GM19372 (cell line): ENCODE data around the gene RBMS3.
"Not testable (repeated sequence)": the region's sequence is repeated elsewhere in the genome, so short reads cannot be mapped to it uniquely, and the experiment has no call there.

ENCODE experiments used
- ATAC-seq: cut with Tn5 transposase; IDR thresholded peaks from one replicate; pipeline ENCODE4 v1.9.1; 2021; ENCODE audit warnings: mild to moderate bottlenecking, low read depth, moderate library complexity; ENCODE audit not compliant: unreplicated experiment

RBMS3 gene

DNA sequence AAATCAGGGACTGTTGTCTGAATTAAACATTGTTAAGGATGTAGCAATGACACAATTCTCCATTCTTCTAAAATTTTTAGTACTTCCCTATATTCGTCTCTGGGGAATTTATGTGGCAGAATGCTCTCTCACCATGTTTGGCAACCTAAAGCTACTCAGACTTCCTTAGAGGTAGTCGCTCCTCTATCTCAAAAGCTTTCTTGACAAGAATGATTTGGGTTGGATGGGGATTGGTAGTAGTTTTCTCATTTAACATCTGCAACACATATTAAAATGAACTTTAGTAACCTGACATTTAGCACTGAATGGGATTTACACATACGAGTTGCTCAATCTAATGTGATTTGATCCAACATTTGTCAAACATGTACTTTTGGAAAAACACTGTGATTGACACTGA lies 233.3 kb downstream of the RBMS3 start:
- ATAC-seq: no peak

DNA sequence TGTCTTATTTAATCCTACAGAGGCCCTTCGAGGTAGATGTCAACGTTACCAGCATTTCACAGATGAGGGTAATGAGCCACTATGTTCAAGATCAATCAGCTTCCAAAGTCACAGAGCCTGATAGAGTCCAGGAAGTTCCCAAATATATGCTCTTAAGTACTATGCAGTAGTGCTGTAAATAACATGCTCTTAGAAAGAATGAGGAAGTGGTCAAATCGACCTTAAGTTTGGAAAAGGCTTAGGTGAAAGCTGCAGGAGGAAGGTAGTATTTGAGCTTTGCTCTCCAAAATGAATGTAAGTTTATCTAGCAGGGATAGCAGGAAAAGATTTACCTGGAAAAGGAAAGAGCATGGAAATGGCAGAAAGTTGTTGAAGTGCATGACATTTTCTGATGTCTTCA lies 234.0 kb downstream of the RBMS3 start:
- no peak for ATAC-seq

DNA sequence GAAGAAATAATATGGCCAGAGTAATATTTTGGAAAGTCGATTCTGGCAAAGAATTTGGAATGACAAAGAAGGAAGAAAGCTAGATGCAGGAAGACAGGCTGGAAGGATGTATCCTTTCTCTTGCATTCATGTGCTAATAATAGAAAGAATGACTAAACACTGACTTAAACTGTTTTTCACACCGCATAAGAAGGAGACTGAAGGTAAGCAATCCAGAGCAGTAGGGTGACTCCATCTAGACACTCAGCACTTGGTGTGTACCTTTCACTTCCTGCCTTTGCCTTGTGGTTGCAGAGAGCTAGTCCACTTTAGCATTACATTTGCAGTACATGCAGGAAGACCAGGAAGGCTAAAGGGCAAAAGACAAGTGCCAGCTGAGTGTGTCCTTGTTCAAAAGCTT lies 234.6 kb downstream of the RBMS3 start:
- ATAC-seq: no peak

- no peak for ATAC-seq
Measured at GRCh38 chr3:29516164-29516563, 235.3 kb downstream of the RBMS3 start.

DNA sequence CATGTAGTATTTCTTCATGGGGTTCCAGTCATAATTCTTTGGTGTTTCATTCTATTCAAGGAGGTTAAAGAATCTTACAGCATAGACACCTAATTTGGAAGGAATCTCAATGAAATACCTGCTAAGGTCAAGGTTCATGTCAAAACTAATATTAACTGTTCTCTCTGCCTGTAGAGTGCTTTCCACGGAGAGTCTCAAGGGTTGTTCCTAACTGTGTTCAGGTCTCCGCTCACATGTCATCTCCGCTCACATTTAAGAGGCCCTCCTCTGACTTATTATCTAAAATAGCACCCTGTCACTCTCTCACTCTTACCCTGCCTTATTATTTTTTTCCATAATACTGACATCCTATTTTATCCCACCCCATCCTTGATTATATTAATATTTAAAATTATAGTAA lies 239.9 kb downstream of the RBMS3 start:
- ATAC-seq: no peak

GRCh38 chr3:29521293-29521692 lies 240.4 kb downstream of the RBMS3 start:
- ATAC-seq: no peak

GRCh38 chr3:29521751-29522150 lies 240.9 kb downstream of the RBMS3 start:
- no peak for ATAC-seq

DNA sequence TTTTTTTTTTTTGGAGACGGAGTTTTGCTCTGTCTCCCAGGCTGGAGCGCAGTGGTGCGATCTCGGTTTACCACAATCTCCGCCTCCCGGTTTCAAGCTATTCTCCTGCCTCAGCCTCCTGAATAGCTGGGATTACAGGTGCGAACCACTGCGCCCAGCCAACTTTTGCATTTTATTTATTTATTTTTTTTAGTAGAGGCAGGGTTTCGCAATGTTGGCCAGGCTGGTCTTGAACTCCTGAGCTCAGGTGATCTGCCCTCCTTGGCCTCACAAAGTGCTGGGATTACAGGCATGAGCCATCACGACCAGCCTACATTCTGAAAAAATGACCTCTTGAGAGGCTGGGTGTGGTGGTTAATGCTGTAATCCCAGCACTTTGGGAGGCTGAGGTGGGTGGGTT lies 243.6 kb downstream of the RBMS3 start:
- ATAC-seq: not testable (repeated sequence)

DNA sequence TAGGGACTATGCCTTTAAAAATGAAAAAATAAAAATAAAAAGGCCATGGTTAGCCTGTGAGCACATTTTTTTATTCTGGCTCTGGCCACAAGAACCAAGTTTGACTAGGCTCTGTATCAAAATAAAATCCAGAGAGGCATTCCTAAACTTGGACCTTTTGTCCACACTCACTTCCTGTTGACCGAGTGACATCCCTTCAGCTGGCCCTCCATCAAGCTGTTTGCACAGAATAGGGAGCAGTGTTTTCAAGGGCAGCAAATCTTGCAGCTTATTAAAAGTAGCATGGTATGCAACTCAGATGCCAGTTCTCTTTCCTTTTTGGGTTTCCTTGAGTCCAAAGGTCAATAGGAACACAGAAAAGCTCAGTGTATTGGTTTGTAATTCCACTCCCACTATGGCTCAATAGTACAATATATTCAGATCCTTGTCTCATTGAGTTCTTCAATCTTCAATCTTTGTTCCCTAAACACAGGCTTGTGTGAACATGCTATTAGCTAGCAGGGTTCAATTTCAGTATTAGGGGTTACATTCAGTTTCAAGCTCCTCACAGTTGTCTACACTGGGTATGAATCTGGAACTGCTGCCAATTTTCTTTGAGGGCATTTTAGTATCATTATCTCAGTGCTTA lies 244.5 kb downstream of the RBMS3 start:
- no peak for ATAC-seq

GRCh38 chr3:29527246-29527645 lies 246.4 kb downstream of the RBMS3 start:
- ATAC-seq: no peak

DNA sequence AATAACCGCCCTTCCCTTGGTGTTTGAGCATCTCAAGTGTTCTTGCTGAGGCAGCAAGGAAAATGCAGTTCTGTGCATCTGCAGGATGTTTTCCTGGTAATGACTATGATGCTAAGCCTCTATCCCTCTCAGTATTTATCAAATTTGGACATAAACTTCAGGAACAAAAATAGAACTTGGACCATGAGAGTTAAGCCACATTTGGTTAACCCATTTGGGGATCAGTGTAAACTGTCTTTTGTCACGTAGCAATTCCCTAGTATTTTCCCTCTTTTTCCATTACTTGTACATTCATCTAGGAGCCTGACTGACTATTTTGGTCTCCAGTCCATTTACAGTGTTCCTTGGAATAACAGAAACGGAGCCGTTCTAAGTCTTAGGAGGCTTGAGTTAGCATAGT lies 250.8 kb downstream of the RBMS3 start:
- ATAC-seq: no peak

GRCh38 chr3:29532473-29532872 lies 251.6 kb downstream of the RBMS3 start:
- no peak for ATAC-seq

DNA sequence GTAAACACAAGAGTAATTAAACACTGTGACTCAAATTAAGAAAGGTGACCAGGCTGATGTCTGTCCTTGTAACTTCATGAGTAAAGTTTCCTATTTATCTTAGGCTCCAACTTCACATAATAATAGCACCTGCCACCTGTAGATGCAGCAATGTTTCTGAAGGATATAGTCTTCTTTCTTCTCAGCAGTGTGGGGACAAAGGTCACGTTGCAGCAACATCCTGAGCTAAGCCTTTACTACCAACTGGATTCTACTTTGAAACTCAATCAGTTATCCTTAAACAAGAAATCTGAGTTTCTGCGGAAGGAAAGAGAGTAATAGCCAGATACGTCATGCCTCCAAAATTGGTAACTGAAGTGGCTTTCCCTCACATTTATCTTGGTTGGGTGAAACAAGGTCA lies 253.1 kb downstream of the RBMS3 start:
- ATAC-seq: no peak

GRCh38 chr3:29536016-29536758 lies 255.3 kb downstream of the RBMS3 start:
- ATAC-seq: no peak

- ATAC-seq: no peak
Measured at GRCh38 chr3:29537889-29538609, 257.2 kb downstream of the RBMS3 start.

DNA sequence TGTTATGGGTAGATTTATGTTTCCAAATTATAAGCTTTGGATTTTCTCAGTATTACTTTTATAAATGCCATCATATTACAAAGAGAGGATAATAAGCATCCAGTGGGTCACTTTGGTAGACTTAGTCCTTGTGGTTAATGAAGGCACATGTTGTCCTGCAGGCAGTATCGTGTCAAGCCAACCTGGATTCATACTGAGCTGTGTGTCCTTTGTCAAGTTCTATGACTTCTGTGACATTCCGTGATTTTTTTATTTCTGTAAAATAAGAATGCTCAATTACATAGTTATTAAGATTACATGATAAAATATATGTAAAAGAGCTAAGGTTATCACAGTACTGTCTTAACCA lies 257.7 kb downstream of the RBMS3 start:
- no peak for ATAC-seq

GRCh38 chr3:29540544-29540943 lies 259.7 kb downstream of the RBMS3 start:
- ATAC-seq: no peak

DNA sequence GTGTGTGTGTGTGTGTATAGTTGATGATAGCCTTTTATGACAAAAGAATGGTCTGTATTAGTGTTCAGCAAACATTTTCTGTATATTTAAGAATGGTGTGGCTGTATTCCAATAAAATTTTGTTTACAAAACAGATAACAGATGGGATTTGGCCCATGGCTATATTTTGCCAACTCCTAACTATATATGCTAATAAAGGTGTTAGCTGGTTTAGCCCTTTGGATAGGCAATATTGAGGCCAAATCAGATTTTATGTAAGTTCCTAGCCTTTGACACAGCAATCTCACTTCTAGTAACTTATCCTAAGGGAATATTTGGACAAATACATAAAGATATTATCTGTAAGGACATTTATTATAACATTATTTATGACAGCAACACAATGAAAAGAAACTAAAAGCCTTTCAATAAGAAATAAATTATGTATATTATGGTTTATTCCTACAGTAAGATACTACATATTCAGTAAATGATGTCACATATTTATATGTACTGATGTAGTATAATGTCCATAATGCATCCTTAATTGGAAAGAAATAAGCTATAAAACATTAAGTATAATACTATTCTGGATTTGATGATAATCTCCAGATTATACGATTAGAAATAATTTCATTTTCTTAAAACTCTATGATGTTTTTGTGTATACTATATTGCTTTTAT lies 264.0 kb downstream of the RBMS3 start:
- ATAC-seq: no peak

DNA sequence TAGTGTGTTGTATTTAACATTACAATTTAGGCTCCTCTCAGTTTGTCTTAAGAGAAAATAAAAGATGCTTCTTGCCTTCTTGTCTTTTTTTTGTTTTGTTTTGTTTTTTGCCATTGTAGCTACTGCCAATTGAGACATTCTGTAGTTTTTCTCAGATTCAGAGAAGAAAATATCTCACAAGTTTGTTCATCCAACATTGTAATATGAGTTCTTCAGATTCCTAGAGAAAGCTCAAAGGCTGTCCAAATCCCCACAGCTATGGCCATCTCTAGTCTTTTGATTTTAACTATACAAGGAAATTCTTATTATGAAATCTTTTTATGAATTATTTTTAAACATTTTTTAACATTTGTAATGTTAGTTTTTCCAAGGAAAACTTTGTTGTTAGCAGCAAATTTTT lies 264.7 kb downstream of the RBMS3 start:
- ATAC-seq: no peak

- ATAC-seq: no peak
Measured at GRCh38 chr3:29552051-29552450, 271.2 kb downstream of the RBMS3 start.

DNA sequence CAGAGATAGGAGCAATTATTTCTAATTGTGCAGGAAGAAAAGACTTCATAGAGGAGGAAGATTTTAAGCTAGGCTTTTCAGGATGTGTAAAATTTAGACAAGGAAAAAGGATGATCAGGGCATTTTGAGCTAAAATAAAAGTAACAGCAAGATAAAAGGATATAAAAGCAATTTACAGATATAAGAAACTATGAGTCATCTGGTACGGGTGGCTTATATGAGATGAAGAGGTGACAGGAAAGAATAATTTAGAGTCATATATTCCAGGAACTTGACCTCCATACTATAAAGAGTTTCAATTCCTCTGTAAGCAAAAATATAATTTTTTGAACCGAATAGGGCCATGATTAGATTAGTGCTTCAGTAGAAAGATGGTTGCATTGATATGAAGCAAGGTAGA lies 273.7 kb downstream of the RBMS3 start:
- no peak for ATAC-seq
